Type B pancreatic cell (in vitro differentiated cells): ENCODE measurements around the gene IL20RB. TPM values are rescaled to one million over a fixed set of nuclear protein-coding genes. Genes with fewer than 3 reads are reported as not detected.

ENCODE experiments used
- DNase-seq: peaks from one replicate; pipeline ENCODE4 v3.0.0; 2021; ENCODE audit warnings: mixed read lengths; ENCODE audit not compliant: unreplicated experiment; ENCODE audit errors: extremely low spot score
- H3K27ac Mint-ChIP-seq: 2 replicates; pipeline ENCODE4 v1.8.0; 2021; ENCODE audit warnings: mild to moderate bottlenecking, mixed read lengths
- H3K27me3 Mint-ChIP-seq: 2 replicates; pipeline ENCODE4 v1.8.0; 2021; ENCODE audit warnings: mixed read lengths
- H3K36me3 Mint-ChIP-seq: 2 replicates; pipeline ENCODE4 v1.8.0; 2021; ENCODE audit warnings: mixed read lengths
- H3K4me1 Mint-ChIP-seq: one replicate; pipeline ENCODE4 v1.8.0; 2021; ENCODE audit warnings: mixed read lengths; ENCODE audit not compliant: unreplicated experiment
- H3K4me3 Mint-ChIP-seq: 2 replicates; pipeline ENCODE4 v1.8.0; 2021; ENCODE audit warnings: mild to moderate bottlenecking, mixed read lengths
- H3K9me3 Mint-ChIP-seq: 2 replicates; pipeline ENCODE4 v1.8.0; 2021; ENCODE audit warnings: mixed read lengths
- total RNA-seq: library from RNA; stranded (reverse); gene quantifications from 2 replicates; pipeline ENCODE4 v1.2.1, GENCODE V29; 2021; ENCODE audit warnings: low replicate concordance
- TF ChIP-seq, protein P1 (sequence below): fragments of 200-600 bp; sonication (generic); conservative IDR thresholded peaks from 2 replicates; pipeline ENCODE4 v1.5.0; 2021; ENCODE audit warnings: antibody characterized with exemption, mild to moderate bottlenecking

Gene IL20RB
- total RNA-seq, 1 donor from 2014 or later, result 0.56 TPM

DNA sequence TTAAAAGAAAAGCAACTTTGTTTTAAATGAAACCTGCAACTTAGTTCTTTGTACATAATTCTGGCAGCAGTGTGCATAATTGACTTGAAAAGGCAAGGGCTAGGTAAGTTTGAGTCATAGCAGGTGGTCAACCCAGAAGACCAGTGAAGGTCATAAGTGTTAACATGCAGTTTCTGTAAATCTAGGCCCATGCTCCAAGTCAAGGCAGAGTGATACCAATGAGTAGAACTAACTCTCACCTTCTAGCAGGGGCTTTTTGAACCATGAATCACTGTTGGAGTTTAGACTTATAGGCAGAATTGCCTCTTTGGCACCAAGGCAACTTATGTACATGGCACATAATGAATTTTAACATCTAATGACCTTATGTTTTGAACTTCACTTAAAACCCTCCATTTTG, 29.5 kb upstream of the IL20RB start:
- H3K36me3 Mint-ChIP-seq, result peaks cover 18% of the 10 kb centered on the region
- H3K27ac Mint-ChIP-seq, result no peak overlapping the region
- peaks cover 10% of the 10 kb centered on the region for H3K4me1 Mint-ChIP-seq
- no peak for DNase-seq
- no peaks in the 10 kb centered on the region for H3K9me3 Mint-ChIP-seq
- H3K27me3 Mint-ChIP-seq, result no peaks in the 10 kb centered on the region
- no peak overlapping the region for H3K4me3 Mint-ChIP-seq
- TF ChIP-seq, protein P1, sequence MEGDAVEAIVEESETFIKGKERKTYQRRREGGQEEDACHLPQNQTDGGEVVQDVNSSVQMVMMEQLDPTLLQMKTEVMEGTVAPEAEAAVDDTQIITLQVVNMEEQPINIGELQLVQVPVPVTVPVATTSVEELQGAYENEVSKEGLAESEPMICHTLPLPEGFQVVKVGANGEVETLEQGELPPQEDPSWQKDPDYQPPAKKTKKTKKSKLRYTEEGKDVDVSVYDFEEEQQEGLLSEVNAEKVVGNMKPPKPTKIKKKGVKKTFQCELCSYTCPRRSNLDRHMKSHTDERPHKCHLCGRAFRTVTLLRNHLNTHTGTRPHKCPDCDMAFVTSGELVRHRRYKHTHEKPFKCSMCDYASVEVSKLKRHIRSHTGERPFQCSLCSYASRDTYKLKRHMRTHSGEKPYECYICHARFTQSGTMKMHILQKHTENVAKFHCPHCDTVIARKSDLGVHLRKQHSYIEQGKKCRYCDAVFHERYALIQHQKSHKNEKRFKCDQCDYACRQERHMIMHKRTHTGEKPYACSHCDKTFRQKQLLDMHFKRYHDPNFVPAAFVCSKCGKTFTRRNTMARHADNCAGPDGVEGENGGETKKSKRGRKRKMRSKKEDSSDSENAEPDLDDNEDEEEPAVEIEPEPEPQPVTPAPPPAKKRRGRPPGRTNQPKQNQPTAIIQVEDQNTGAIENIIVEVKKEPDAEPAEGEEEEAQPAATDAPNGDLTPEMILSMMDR, result no peak

DNA sequence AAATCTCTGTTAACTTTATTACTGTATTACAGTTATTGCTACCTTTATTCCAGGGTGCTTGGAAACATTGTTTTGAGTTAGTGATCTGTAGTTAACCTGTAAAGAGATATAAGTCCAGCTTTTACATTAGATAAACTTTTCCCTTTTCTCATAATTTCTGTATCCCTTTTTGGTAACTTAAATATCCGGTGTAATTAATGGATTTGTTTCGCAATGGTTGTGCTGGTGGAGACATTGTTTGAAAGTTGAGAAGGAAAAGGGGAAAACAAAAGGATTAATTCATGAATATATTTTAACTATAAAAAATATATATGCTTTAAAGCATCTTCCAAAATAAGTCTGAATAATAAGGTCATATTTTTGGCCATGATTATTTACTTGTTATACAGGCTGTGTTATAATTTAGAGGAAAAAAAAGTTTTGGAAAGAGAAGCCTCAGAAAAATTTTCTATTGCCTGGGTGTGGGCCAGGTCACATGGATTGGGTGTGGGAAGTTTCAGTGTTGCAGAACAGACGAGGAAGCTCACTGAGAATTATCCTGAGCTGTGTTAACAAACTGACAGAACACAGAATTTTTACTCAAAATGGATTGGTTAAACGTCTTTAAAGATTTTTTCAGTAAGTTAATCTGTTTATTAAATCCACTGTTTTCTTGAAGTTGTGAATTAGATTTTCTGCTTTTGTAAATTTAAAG, 27.7 kb upstream of the IL20RB start:
- peaks cover 28% of the 10 kb centered on the region for H3K36me3 Mint-ChIP-seq
- peaks cover 10% of the 10 kb centered on the region for H3K4me1 Mint-ChIP-seq
- H3K27me3 Mint-ChIP-seq, result no peaks in the 10 kb centered on the region
- TF ChIP-seq, protein P1, result no peak
- DNase-seq, result no peak
- H3K27ac Mint-ChIP-seq, result peak overlapping the region; percentile 37
- no peak overlapping the region for H3K4me3 Mint-ChIP-seq
- no peaks in the 10 kb centered on the region for H3K9me3 Mint-ChIP-seq

DNA sequence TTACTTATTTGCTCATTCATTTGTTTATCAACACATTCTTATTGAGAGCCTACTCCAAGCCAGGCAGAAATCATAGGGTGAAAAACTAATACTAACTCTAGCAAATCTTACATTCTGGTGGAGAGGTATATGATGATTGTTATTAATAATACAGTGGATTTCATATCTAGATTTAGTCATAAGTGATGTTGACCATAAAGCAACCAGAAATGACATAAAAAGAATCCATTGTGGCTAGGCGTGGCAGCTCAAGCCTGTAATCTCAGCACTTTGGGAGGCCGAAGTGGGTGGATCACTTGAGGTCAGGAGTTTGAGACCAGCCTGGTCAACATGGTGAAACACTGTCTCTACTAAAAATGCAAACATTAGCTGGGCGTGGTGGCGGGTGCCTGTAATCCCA, 26.2 kb upstream of the IL20RB start:
- Mint-ChIP-seq H3K36me3 (peaks cover 39% of the 10 kb centered on the region), H3K4me1 (peaks cover 10% of the 10 kb centered on the region), H3K27ac (peak overlapping the region; percentile 51), H3K4me3 (peak overlapping the region; percentile 53), H3K9me3 (peaks cover 4% of the 10 kb centered on the region), H3K27me3 (no peaks in the 10 kb centered on the region)
- TF ChIP-seq, protein P1, result no peak
- no peak for DNase-seq

DNA sequence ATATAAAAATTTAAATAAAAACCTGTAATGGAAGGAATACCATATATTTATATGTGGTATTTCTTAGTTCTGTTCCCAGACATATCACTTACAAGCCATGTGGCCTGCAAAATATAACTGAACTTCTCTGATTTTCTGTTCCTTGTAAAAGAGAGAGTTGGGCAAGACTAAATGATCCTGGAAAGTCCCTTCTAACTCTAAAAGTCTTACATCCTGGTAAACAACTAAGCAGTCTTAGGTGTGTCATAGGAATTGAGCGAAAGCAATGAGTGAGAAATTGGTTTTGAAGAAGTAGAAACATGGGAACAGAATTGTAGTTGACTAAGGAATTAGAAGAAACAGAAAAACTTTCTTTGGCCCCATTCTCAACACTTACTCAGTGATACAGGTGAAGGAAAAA, 25.3 kb upstream of the IL20RB start:
- Mint-ChIP-seq H3K4me1 (peaks cover 10% of the 10 kb centered on the region), H3K27ac (no peak overlapping the region), H3K27me3 (no peaks in the 10 kb centered on the region), H3K36me3 (peaks cover 45% of the 10 kb centered on the region), H3K4me3 (no peak overlapping the region), H3K9me3 (peaks cover 7% of the 10 kb centered on the region)
- TF ChIP-seq, protein P1, result no peak
- DNase-seq, result no peak

DNA sequence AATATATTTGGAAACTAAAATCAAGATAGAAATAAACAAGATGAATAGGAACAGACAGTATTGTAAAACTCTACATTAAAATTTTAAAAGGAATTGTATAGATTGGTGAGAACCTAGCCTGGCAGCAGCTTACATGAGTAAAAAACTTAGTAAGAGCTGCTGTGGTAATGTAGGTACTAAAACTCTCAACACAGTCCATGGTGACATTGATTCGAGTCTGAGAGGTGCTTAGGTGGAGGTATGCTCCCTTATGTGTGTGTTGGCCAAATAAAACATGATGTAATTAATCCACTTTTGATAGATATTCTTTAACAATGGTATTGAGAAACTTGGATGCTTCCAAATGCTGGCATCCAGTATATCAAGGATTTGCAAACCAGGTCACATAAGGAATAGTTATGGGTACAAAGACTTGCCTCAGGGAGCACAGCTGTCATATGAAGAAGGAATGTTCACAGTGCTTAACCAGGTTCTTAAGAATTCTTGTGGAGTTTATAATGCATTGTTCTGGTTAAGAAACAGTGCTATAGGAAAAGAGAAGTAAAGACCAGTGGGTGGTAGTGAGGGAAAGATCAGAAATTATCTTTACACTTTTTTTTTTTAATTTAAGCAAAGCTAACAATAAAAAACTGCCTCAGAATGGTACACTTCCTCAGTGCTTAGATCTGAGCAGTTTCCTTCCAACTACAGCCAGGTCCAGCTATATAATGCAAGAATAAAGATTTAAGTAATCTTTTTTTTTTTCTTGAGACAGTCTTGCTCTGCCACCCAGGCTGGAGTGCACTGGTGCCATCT, 24.6 kb upstream of the IL20RB start:
- no peak for DNase-seq
- no peaks in the 10 kb centered on the region for H3K27me3 Mint-ChIP-seq
- H3K4me3 Mint-ChIP-seq, result no peak overlapping the region
- H3K9me3 Mint-ChIP-seq, result peaks cover 12% of the 10 kb centered on the region
- H3K27ac Mint-ChIP-seq, result no peak overlapping the region
- TF ChIP-seq, protein P1, result no peak
- peaks cover 10% of the 10 kb centered on the region for H3K4me1 Mint-ChIP-seq
- peaks cover 47% of the 10 kb centered on the region for H3K36me3 Mint-ChIP-seq
